B cell (primary cell): Measurements from ENCODE around the gene NOXO1. TPM values are rescaled to one million over a fixed set of nuclear protein-coding genes. Genes with fewer than 3 reads are reported as not detected.
A peak's percentile ranks its signal among the peaks of the same experiment; 100 is the strongest.

Source experiments
- ATAC-seq: fragments of 200-7000 bp; cut with Tn5 transposase; one replicate; pipeline ENCODE4 v1.10.0; 2021; ENCODE audit warnings: low read depth, mild to moderate bottlenecking, moderate number of reproducible peaks, moderate library complexity
- CTCF ChIA-PET: fragments of 350-600 bp; sonication (Branson Sonifier 250); formaldehyde crosslinking; loops from one replicate; lab custom pipeline; 2021; ENCODE audit warnings: antibody characterized with exemption, inconsistent platforms; lab: Charles Lee
- POLR2A ChIA-PET: fragments of 350-600 bp; sonication (Branson Sonifier 250); formaldehyde crosslinking; loops from one replicate; lab custom pipeline; 2021; ENCODE audit warnings: antibody characterized with exemption; lab: Charles Lee
- DNase-seq: peaks from one replicate; pipeline ENCODE4 v3.0.0; 2013
- H2AFZ ChIP-seq: 2 replicates; pipeline ENCODE4 v1.6.1; 2012; ENCODE audit warnings: mild to moderate bottlenecking, low read depth, low read length; ENCODE audit not compliant: insufficient read depth, poor library complexity, severe bottlenecking
- H3K27ac ChIP-seq, 2 donors: 1 replicate in 1 of 2; 2 replicates in 1 of 2; pipeline ENCODE4 v1.5.1; 2012 to 2013; ENCODE audit warnings: low read length in 2 of 2, mild to moderate bottlenecking in 2 of 2, moderate library complexity in 1 of 2
- H3K27me3 ChIP-seq, 4 experiments: fragments of 200-600 bp in 1 of 4; sonication (generic) in 1 of 4; replicated peaks in 1 of 4; 1 replicate in 2 of 4; 2 replicates in 2 of 4; pipeline versions ENCODE4 v1.6.1 to v1.7.0; 2013 to 2016; ENCODE audit warnings: low read length in 3 of 4, mild to moderate bottlenecking in 2 of 4, mixed read lengths in 1 of 4, moderate library complexity in 1 of 4; ENCODE audit not compliant: insufficient read depth in 4 of 4, control insufficient read depth in 3 of 4; ENCODE audit errors: control extremely low read depth in 1 of 4
- H3K36me3 ChIP-seq, 2 experiments: replicated peaks in 1 of 2; 1 replicate in 1 of 2; 2 replicates in 1 of 2; pipeline versions ENCODE4 v1.6.1 to v1.7.1; 2013; ENCODE audit warnings: low read length in 1 of 2; ENCODE audit not compliant: insufficient read depth in 2 of 2, control insufficient read depth in 1 of 2; ENCODE audit errors: control extremely low read depth in 1 of 2, extremely low read depth in 1 of 2
- H3K4me1 ChIP-seq, 2 donors: fragments of 200-600 bp in 1 of 2; sonication (generic) in 1 of 2; 1 replicate in 1 of 2; 2 replicates in 1 of 2; pipeline versions ENCODE4 v1.5.1 to v1.6.1; 2013 to 2017; ENCODE audit warnings: low read length in 2 of 2; ENCODE audit not compliant: control insufficient read depth in 2 of 2, insufficient read depth in 2 of 2
- H3K4me2 ChIP-seq: replicated peaks from 2 replicates; pipeline ENCODE3; 2012; ENCODE audit warnings: mild to moderate bottlenecking, low read depth, low read length; ENCODE audit not compliant: poor library complexity, severe bottlenecking
- H3K4me3 ChIP-seq, 5 experiments: fragments of 200-600 bp in 1 of 5; sonication (generic) in 1 of 5; 1 replicate in 3 of 5; 2 replicates in 2 of 5; pipeline versions ENCODE4 v1.5.1 to v1.7.0; 2011 to 2016; ENCODE audit warnings: low read length in 4 of 5, mild to moderate bottlenecking in 4 of 5, low read depth in 2 of 5, control low read depth in 1 of 5, moderate library complexity in 1 of 5; ENCODE audit not compliant: insufficient read depth in 1 of 5; ENCODE audit errors: control extremely low read depth in 1 of 5, extremely low read depth in 1 of 5
- H3K79me2 ChIP-seq: fragments of 200-600 bp; sonication (generic); one replicate; pipeline ENCODE4 v1.6.0; 2016; ENCODE audit warnings: low read length; ENCODE audit not compliant: control insufficient read depth, insufficient read depth
- H3K9ac ChIP-seq: fragments of 200-600 bp; sonication (generic); 2 replicates; pipeline ENCODE4 v1.6.1; 2017; ENCODE audit warnings: mild to moderate bottlenecking, low read length, moderate library complexity
- H3K9me3 ChIP-seq, 3 donors: one replicate each; pipeline versions ENCODE4 v1.6.1 to v1.7.1; 2013; ENCODE audit warnings: low read length in 2 of 3; ENCODE audit not compliant: control insufficient read depth in 2 of 3, insufficient read depth in 1 of 3; ENCODE audit errors: control extremely low read depth in 1 of 3
- H4K20me1 ChIP-seq: 2 replicates; pipeline ENCODE4 v1.6.0; 2012; ENCODE audit warnings: mild to moderate bottlenecking, low read length; ENCODE audit not compliant: insufficient read depth, control insufficient read depth, poor library complexity, severe bottlenecking
- H3K27ac Mint-ChIP-seq: one replicate; pipeline ENCODE4 v1.8.0; 2021; ENCODE audit warnings: mixed read lengths
- H3K27me3 Mint-ChIP-seq: one replicate; pipeline ENCODE4 v1.8.0; 2021; ENCODE audit warnings: mixed read lengths
- H3K4me1 Mint-ChIP-seq: one replicate; pipeline ENCODE4 v1.8.0; 2021; ENCODE audit warnings: mixed read lengths
- H3K4me3 Mint-ChIP-seq: one replicate; pipeline ENCODE4 v1.8.0; 2021; ENCODE audit warnings: mixed read lengths
- H3K9me3 Mint-ChIP-seq: one replicate; pipeline ENCODE4 v1.8.0; 2022; ENCODE audit warnings: mixed read lengths; ENCODE audit not compliant: insufficient read depth
- CTCF ChIP-seq: fragments of 200-600 bp; IDR thresholded peaks from one replicate; pipeline ENCODE4 v1.8.0; 2022; ENCODE audit warnings: antibody characterized with exemption, mild to moderate bottlenecking
- EZH2 ChIP-seq: IDR thresholded peaks from 2 replicates; pipeline ENCODE4 v1.6.1; 2012; ENCODE audit warnings: borderline replicate concordance, low read depth, mild to moderate bottlenecking, moderate library complexity, low read length; ENCODE audit not compliant: insufficient read depth, poor library complexity, severe bottlenecking
- WGBS: methylation state at CpG from one replicate; pipeline ENCODE4 v1.1.5; 2013; ENCODE audit warnings: missing lambda C conversion rate; ENCODE audit not compliant: insufficient coverage; 5-methylcytosine and 5-hydroxymethylcytosine counted together
- intact Hi-C: fragments of 100-400 bp; cut with micrococcal nuclease; formaldehyde crosslinking; loops from one replicate; pipeline ENCODE4 v1.10.0; 2022
- polyA plus RNA-seq: library from polyadenylated mRNA; depleted of rRNA; stranded (reverse); fragments of >200 nt; gene quantifications from 2 replicates; pipeline ENCODE4 v1.2.3, GENCODE V29; 2012
- total RNA-seq, 2 donors: library from RNA; stranded (reverse); fragments of 120-200 nt in 1 of 2; gene quantifications; 1 replicate in 1 of 2; 2 replicates in 1 of 2; pipeline versions ENCODE4 v1.2.3 to v1.2.4, GENCODE V29; 2013 to 2022

Gene NOXO1
- total and polyA plus RNA-seq, 2 donors (not counting 1 experiment from before 2014, with no cell fraction given), result 0.30 to 0.74 TPM

DNA sequence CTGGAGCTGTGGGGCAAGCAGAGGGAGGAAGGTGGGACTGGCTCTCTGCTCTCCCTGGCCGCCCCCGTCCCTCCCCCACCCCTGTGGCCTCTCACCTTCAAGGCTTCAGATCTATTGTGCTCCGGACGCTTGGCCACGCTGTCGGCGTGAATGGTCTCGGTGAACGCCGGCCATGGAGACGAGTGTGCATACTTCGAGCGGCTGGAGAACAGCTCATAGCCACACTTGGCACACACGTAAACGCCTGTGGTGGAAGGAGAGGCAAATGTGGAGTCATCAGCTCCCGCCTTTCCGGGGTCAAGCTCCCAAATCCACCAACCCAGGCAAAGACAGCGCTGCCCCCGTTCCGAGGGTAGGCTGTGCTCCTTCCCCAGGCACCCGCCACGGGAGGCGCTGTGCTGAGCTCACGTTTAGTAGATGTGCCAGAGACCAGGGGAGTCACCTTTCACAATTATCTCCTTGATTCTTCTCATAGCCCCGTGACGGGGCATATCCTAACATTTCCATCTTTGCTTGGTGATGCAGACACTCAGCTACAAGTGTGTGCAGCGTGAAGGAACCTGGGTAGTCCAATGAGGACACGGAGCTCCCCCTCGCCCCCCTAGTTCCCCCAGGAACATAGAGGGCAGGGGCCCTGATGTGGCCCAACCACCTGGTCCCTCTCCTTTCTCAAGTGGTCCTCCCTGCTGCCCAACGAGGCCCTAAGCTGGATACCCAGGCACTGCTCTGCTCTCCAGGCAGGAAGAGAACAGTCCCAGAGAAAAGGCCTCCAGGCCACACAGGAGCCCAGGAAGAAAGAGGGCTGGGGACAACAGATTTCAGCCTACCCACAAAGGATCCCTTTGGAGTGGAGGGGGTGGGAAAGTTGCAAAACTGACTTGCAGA is 39.9 kb downstream of the NOXO1 start:
- Mint-ChIP-seq H3K9me3 (no peaks in the 10 kb centered on the region), H3K4me3 (peak overlapping the region; percentile 90), H3K27ac (peak overlapping the region; percentile 37), H3K4me1 (peaks cover 21% of the 10 kb centered on the region), H3K27me3 (no peaks in the 10 kb centered on the region)
- H3K4me2 ChIP-seq, result peak overlapping the region; percentile 81
- H3K4me1 ChIP-seq, result peaks cover 14 to 19% of the 10 kb centered on the region in 2 donors
- CTCF ChIA-PET, result interaction anchor here (0.9 kb wide), 1 partner anchor 63 kb away, joined by 3 read pairs; no protein-coding TSS in a partner anchor
- H3K79me2 ChIP-seq, result no peaks in the 10 kb centered on the region
- 94% methylated on average over 27 of the region's 30 CpGs for WGBS
- H3K9ac ChIP-seq, result no peak overlapping the region
- no peaks in the 10 kb centered on the region for H3K27me3 ChIP-seq
- H3K4me3 ChIP-seq, result peak overlapping the region in 1 of 5 experiments; percentile 42
- ATAC-seq (no peak), DNase-seq (no peak)
- intact Hi-C loops, result loop anchor here (1.0 to 10.0 kb wide), 2 partner anchors 12 to 53 kb away; no protein-coding TSS in a partner anchor
- peaks cover 0 to 12% of the 10 kb centered on the region in 2 experiments for H3K36me3 ChIP-seq
- no peaks in the 10 kb centered on the region for H3K9me3 ChIP-seq
- H3K27ac ChIP-seq, result no peak overlapping the region
- no peak overlapping the region for H2AFZ ChIP-seq
- TF ChIP-seq CTCF (no peak), EZH2 (no peak)
- H4K20me1 ChIP-seq, result no peaks in the 10 kb centered on the region
- POLR2A ChIA-PET, result interaction anchor here (0.8 kb wide), 1 partner anchor 19 kb away, joined by 3 read pairs; no protein-coding TSS in a partner anchor
